ENCODE data around the gene TUBB1.

The TUBB1 gene

DNA sequence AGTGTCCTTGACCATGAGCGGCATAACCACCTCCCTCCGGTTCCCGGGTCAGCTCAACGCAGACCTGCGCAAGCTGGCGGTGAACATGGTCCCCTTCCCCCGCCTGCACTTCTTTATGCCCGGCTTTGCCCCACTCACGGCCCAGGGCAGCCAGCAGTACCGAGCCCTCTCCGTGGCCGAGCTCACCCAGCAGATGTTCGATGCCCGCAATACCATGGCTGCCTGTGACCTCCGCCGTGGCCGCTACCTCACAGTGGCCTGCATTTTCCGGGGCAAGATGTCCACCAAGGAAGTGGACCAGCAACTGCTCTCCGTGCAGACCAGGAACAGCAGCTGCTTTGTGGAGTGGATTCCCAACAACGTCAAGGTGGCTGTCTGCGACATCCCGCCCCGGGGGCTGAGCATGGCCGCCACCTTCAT, 4.9 kb downstream of the TUBB1 start:
- Histone ChIP-seq H3K4me3 (ENCODE audit: insufficient read depth, low read length, poor library complexity, severe bottlenecking) (no peak overlapping the region), H3K27ac (ENCODE audit: low read depth, low read length) (no peak overlapping the region), H3K27me3 (ENCODE audit: low read length) (no peaks in the 10 kb centered on the region), H3K36me3 (ENCODE audit: low read length) (peaks cover 32% of the 10 kb centered on the region), H3K9me3 (ENCODE audit: insufficient read depth, low read length) (no peaks in the 10 kb centered on the region), H3K9ac (ENCODE audit: low read length) (no peak overlapping the region), H4K20me1 (ENCODE audit: low read depth, low read length) (peaks cover 20% of the 10 kb centered on the region), H3K79me2 (ENCODE audit: insufficient read depth, low read length) (peaks cover 40% of the 10 kb centered on the region), H2AFZ (ENCODE audit: low read depth, low read length, severe bottlenecking) (no peak overlapping the region), H3K4me2 (ENCODE audit: low read depth, low read length, poor library complexity, severe bottlenecking) (no peak overlapping the region), H3F3A (ENCODE audit: insufficient read depth) (peaks cover 23% of the 10 kb centered on the region), H3K9me2 (replicated peaks; ENCODE audit: insufficient read depth, low read length) (no peaks in the 10 kb centered on the region)
- TF ChIP-seq, protein P1, sequence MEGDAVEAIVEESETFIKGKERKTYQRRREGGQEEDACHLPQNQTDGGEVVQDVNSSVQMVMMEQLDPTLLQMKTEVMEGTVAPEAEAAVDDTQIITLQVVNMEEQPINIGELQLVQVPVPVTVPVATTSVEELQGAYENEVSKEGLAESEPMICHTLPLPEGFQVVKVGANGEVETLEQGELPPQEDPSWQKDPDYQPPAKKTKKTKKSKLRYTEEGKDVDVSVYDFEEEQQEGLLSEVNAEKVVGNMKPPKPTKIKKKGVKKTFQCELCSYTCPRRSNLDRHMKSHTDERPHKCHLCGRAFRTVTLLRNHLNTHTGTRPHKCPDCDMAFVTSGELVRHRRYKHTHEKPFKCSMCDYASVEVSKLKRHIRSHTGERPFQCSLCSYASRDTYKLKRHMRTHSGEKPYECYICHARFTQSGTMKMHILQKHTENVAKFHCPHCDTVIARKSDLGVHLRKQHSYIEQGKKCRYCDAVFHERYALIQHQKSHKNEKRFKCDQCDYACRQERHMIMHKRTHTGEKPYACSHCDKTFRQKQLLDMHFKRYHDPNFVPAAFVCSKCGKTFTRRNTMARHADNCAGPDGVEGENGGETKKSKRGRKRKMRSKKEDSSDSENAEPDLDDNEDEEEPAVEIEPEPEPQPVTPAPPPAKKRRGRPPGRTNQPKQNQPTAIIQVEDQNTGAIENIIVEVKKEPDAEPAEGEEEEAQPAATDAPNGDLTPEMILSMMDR (IDR thresholded peaks at IDR 0.05; ENCODE audit: insufficient read depth, low read length, poor library complexity, severe bottlenecking): no peak
- no peak for TF ChIP-seq EZH2phosphoT487 (conservative IDR thresholded peaks at IDR 0.05; ENCODE audit: low read length)

DNA sequence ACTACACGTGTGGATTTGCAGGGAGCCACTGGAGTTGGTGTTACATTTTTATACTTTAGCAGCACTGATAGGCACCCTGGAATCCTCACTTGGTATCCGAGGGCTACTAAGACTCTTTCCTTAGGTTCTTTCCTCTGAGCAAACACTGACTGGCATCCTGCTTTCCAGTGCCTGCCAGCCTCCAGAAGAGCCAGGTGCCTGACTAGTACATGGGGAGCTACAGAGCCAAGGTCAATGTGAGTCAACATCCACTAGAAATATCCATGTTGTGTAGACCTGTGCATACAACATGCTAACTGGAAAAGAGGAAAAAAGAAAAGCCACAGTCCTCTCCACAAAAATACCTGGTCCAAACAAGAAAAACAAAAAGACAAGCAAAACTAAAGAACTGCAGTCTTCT, 5.9 kb downstream of the TUBB1 start:
- no peak overlapping the region for H2AFZ ChIP-seq (ENCODE audit: low read depth, low read length, severe bottlenecking)
- H3K9me3 ChIP-seq (ENCODE audit: insufficient read depth, low read length): no peaks in the 10 kb centered on the region
- H3K4me2 ChIP-seq (ENCODE audit: low read depth, low read length, poor library complexity, severe bottlenecking): no peak overlapping the region
- H3K4me3 ChIP-seq (ENCODE audit: insufficient read depth, low read length, poor library complexity, severe bottlenecking): no peak overlapping the region
- H3F3A ChIP-seq (ENCODE audit: insufficient read depth): peaks cover 31% of the 10 kb centered on the region
- H3K79me2 ChIP-seq (ENCODE audit: insufficient read depth, low read length): peaks cover 50% of the 10 kb centered on the region
- H3K27me3 ChIP-seq (ENCODE audit: low read length): no peaks in the 10 kb centered on the region
- no peaks in the 10 kb centered on the region for H3K9me2 ChIP-seq (replicated peaks; ENCODE audit: insufficient read depth, low read length)
- no peak overlapping the region for H3K9ac ChIP-seq (ENCODE audit: low read length)
- peaks cover 21% of the 10 kb centered on the region for H4K20me1 ChIP-seq (ENCODE audit: low read depth, low read length)
- TF ChIP-seq EZH2phosphoT487 (conservative IDR thresholded peaks at IDR 0.05; ENCODE audit: low read length): no peak
- TF ChIP-seq, protein P1 (IDR thresholded peaks at IDR 0.05; ENCODE audit: insufficient read depth, low read length, poor library complexity, severe bottlenecking): no peak
- peaks cover 41% of the 10 kb centered on the region for H3K36me3 ChIP-seq (ENCODE audit: low read length)
- no peak overlapping the region for H3K27ac ChIP-seq (ENCODE audit: low read depth, low read length)

DNA sequence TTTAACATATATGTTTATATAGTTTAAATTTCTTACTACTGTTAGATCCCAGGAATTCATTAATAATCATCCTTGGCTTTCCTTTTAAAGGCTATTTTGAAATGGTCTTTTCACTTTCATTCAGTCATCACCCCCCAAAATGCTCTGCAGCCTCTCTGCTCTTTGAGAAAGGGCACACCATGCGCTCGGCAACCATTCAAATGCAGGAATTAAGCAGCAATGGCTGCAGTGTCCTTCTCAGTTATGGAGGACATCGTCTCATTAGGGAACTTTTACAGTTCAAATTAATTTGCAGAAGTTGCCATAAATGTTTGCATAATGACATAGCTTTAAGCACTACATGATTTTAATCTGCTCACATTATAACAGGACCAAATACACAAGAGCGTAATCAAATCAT, 6.3 kb downstream of the TUBB1 start:
- no peaks in the 10 kb centered on the region for H3K9me3 ChIP-seq (ENCODE audit: insufficient read depth, low read length)
- H3K9me2 ChIP-seq (replicated peaks; ENCODE audit: insufficient read depth, low read length): no peaks in the 10 kb centered on the region
- no peaks in the 10 kb centered on the region for H3K27me3 ChIP-seq (ENCODE audit: low read length)
- no peak for TF ChIP-seq EZH2phosphoT487 (conservative IDR thresholded peaks at IDR 0.05; ENCODE audit: low read length)
- TF ChIP-seq, protein P1 (IDR thresholded peaks at IDR 0.05; ENCODE audit: insufficient read depth, low read length, poor library complexity, severe bottlenecking): no peak
- no peak overlapping the region for H3K4me2 ChIP-seq (ENCODE audit: low read depth, low read length, poor library complexity, severe bottlenecking)
- H2AFZ ChIP-seq (ENCODE audit: low read depth, low read length, severe bottlenecking): no peak overlapping the region
- H3K4me3 ChIP-seq (ENCODE audit: insufficient read depth, low read length, poor library complexity, severe bottlenecking): no peak overlapping the region
- H3K79me2 ChIP-seq (ENCODE audit: insufficient read depth, low read length): peaks cover 54% of the 10 kb centered on the region
- peaks cover 24% of the 10 kb centered on the region for H4K20me1 ChIP-seq (ENCODE audit: low read depth, low read length)
- H3K36me3 ChIP-seq (ENCODE audit: low read length): peaks cover 45% of the 10 kb centered on the region
- H3K27ac ChIP-seq (ENCODE audit: low read depth, low read length): no peak overlapping the region
- H3K9ac ChIP-seq (ENCODE audit: low read length): no peak overlapping the region
- H3F3A ChIP-seq (ENCODE audit: insufficient read depth): peaks cover 34% of the 10 kb centered on the region

All from SU-DHL-6 (cell line).